Panc1 (cell line): Measurements from ENCODE around the gene ATXN1. TPM values are rescaled to one million over a fixed set of nuclear protein-coding genes. Genes with fewer than 3 reads are reported as not detected.
A peak's percentile ranks its signal among the peaks of the same experiment; 100 is the strongest.

Source experiments
- ATAC-seq: fragments of 200-7000 bp; cut with Tn5 transposase; 2 replicates; pipeline ENCODE4 v1.9.1; 2020; ENCODE audit warnings: mild to moderate bottlenecking, moderate library complexity
- BruUV-seq: library from RNA; stranded (reverse); fragments of 400-500 nt; replicated peaks from 2 replicates; lab custom pipeline; 2021; lab: Mats Ljungman, UMichigan
- CTCF ChIA-PET: fragments of 300-600 bp; sonication (Branson Sonifier 250); formaldehyde crosslinking; loops from one replicate; lab custom pipeline; 2022; ENCODE audit warnings: antibody characterized with exemption; lab: Charles Lee
- POLR2A ChIA-PET: fragments of 300-600 bp; sonication (Branson Sonifier 250); formaldehyde crosslinking; loops from one replicate; lab custom pipeline; 2022; ENCODE audit warnings: antibody characterized with exemption; lab: Charles Lee
- DNase-seq: peaks from one replicate; pipeline ENCODE4 v3.0.0-alpha.2; 2010; ENCODE audit warnings: low read depth, low spot score
- H3K27ac ChIP-seq: 2 replicates; pipeline ENCODE4 v1.5.1; 2011; ENCODE audit warnings: mild to moderate bottlenecking, low read length, inconsistent platforms
- H3K27me3 ChIP-seq: fragments of 200-500 bp; sonication (Bioruptor generic); 2 replicates; pipeline ENCODE4 v1.6.0; 2014; ENCODE audit warnings: low read length, inconsistent platforms; ENCODE audit not compliant: control insufficient read depth, insufficient read depth
- H3K36me3 ChIP-seq: fragments of 200-500 bp; sonication (Bioruptor generic); 2 replicates; pipeline ENCODE4 v1.5.1; 2014; ENCODE audit warnings: inconsistent platforms, mild to moderate bottlenecking, low read length, moderate library complexity; ENCODE audit not compliant: control insufficient read depth, insufficient read depth
- H3K4me1 ChIP-seq: 2 replicates; pipeline ENCODE4 v1.5.1; 2011; ENCODE audit warnings: inconsistent platforms, mild to moderate bottlenecking, low read length, moderate library complexity; ENCODE audit not compliant: control insufficient read depth, insufficient read depth
- H3K4me3 ChIP-seq, 2 experiments: 2 replicates each; pipeline ENCODE4 v1.5.1; 2011 to 2012; ENCODE audit warnings: low read depth in 2 of 2, low read length in 2 of 2, mild to moderate bottlenecking in 2 of 2, inconsistent platforms in 1 of 2, moderate library complexity in 1 of 2
- H3K9me3 ChIP-seq: fragments of 200-500 bp; sonication (Bioruptor generic); 2 replicates; pipeline ENCODE4 v1.5.1; 2014; ENCODE audit warnings: low read depth, mild to moderate bottlenecking, inconsistent platforms, low read length, moderate library complexity; ENCODE audit not compliant: control insufficient read depth, insufficient read depth
- CTCF ChIP-seq: fragments of 450-650 bp; IDR thresholded peaks from 2 replicates; pipeline ENCODE4 v1.5.1; 2017; ENCODE audit warnings: mild to moderate bottlenecking
- POLR2AphosphoS5 ChIP-seq: IDR thresholded peaks from 2 replicates; pipeline ENCODE4 v1.6.1; 2012; ENCODE audit warnings: mild to moderate bottlenecking, low read depth, low read length, moderate library complexity
- REST ChIP-seq, 2 experiments: IDR thresholded peaks; 2 replicates each; pipeline ENCODE4 v1.6.1; 2011 to 2012; ENCODE audit warnings: low read depth in 2 of 2, control low read depth in 1 of 2, low read length in 1 of 2, mild to moderate bottlenecking in 1 of 2, moderate library complexity in 1 of 2; ENCODE audit not compliant: insufficient read depth in 1 of 2
- SIN3A ChIP-seq: IDR thresholded peaks from 2 replicates; pipeline ENCODE4 v1.6.1; 2012; ENCODE audit warnings: low read depth, mild to moderate bottlenecking, low read length, moderate library complexity, borderline replicate concordance; ENCODE audit not compliant: insufficient read depth
- TCF7L2 ChIP-seq: IDR thresholded peaks from 2 replicates; pipeline ENCODE4 v1.6.1; 2011; ENCODE audit warnings: mild to moderate bottlenecking, low read depth, low read length, inconsistent platforms
- in situ Hi-C: cut with HindIII; loops from 2 replicates; pipeline ENCODE4 v1.10.0; 2016; ENCODE audit warnings: low sequenced_read_pairs, low pct_unique_long_range_greater_than_20kb
- intact Hi-C: fragments of 100-400 bp; cut with micrococcal nuclease; formaldehyde crosslinking; loops from one replicate; pipeline ENCODE4 v1.10.0; 2022; ENCODE audit not compliant: unreplicated experiment
- total RNA-seq: library from RNA; stranded (reverse); gene quantifications from one replicate; pipeline ENCODE4 v1.2.1, GENCODE V29; 2021; ENCODE audit not compliant: unreplicated experiment

Gene ATXN1
- total RNA-seq, 1 experiment from 2014 or later = 67.1 TPM

GRCh38 chr6:16403831-16404230 lies 357.4 kb downstream of the ATXN1 start:
- ATAC-seq (no peak), DNase-seq (no peak)
- in situ Hi-C loops (no loop called here), intact Hi-C loops (no loop called here)
- ChIA-PET CTCF (interaction anchor here (0.7 kb wide), 1 partner anchor 565 kb away, joined by 3 read pairs; no protein-coding TSS in a partner anchor), POLR2A (interaction anchor here (0.6 kb wide), 1 partner anchor 310 kb away, joined by 7 read pairs; no protein-coding TSS in a partner anchor)
- no peak overlapping the region for H3K27ac ChIP-seq
- peak; percentile 27; the same call in 1 of the 2 replicates for TF ChIP-seq CTCF
- no peak for TF ChIP-seq TCF7L2
- no peak overlapping the region for H3K4me3 ChIP-seq
- no peaks in the 10 kb centered on the region for H3K36me3 ChIP-seq
- no TSS peak for BruUV-seq
- H3K27me3 ChIP-seq = no peaks in the 10 kb centered on the region
- H3K9me3 ChIP-seq = no peaks in the 10 kb centered on the region
- no peaks in the 10 kb centered on the region for H3K4me1 ChIP-seq

- DNase-seq (no peak), ATAC-seq (no peak)
- in situ Hi-C loops = no loop called here
- Histone ChIP-seq H3K9me3 (no peaks in the 10 kb centered on the region), H3K4me1 (no peaks in the 10 kb centered on the region; the same call in 1 of the 2 replicates), H3K27me3 (no peaks in the 10 kb centered on the region), H3K36me3 (no peaks in the 10 kb centered on the region), H3K27ac (no peak overlapping the region), H3K4me3 (no peak overlapping the region)
- BruUV-seq = no TSS peak
- POLR2A ChIA-PET = no interaction called here
- CTCF ChIA-PET = interaction anchor here (0.8 kb wide), 1 partner anchor 81 kb away, joined by 3 read pairs; no protein-coding TSS in a partner anchor
- no peak for TF ChIP-seq SIN3A
- TF ChIP-seq REST (IDR thresholded peaks at IDR 0.05; ENCODE audit: insufficient read depth in 1 of 2, low read depth in 2 of 2, low read length in 1 of 2) = no peak
- TF ChIP-seq TCF7L2 = no peak
- no peak for TF ChIP-seq POLR2AphosphoS5
- no peak for TF ChIP-seq CTCF
- intact Hi-C loops = no loop called here
Observed at GRCh38 chr6:16402581-16402900, 358.7 kb downstream of the ATXN1 start.
